ENCODE measurements around the gene RPS6KA5. TPM values are rescaled to one million over a fixed set of nuclear protein-coding genes. Genes with fewer than 3 reads are reported as not detected.

Gene RPS6KA5
- total and polyA plus RNA-seq, 2 donors (not counting 1 experiment from before 2014, with no cell fraction given) = 6.0 to 34.6 TPM

DNA sequence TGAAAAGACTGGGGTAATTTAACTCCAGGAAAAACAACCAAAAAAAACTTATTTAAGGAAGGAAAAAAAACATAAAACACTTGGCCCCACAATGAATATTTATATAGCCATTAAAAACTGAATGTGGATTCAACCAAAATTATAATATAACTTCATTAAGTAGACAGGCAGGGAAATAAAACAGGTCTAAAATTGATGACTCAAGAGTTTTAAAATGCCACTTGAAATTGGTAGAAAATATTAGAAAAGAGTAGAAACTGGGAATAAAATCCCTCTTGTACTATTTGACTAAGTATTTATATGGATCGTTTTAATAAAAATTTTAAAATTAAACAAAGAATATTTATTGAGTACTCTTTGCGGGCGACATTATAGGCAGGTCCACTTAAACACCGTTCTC, 28.8 kb downstream of the RPS6KA5 start:
- peaks cover 0 to 5% (median 0%) of the 10 kb centered on the region in 3 donors for H3K9me3 ChIP-seq (ENCODE audit: control extremely low read depth in 1 of 3, control insufficient read depth in 2 of 3, insufficient read depth in 1 of 3, low read length in 2 of 3)
- no CpG with 5 or more reads among the region's 4 CpGs for WGBS (ENCODE audit: insufficient coverage)
- ChIA-PET POLR2A (no interaction called here), CTCF (interaction anchor here (1.2 to 1.4 kb wide), 3 partner anchors 10 to 135 kb away, joined by 4 to 5 read pairs (median 4); no protein-coding TSS in a partner anchor)
- H3K27ac ChIP-seq (ENCODE audit: low read length in 2 of 2) = no peak overlapping the region
- no peaks in the 10 kb centered on the region for H3K9me3 Mint-ChIP-seq (ENCODE audit: insufficient read depth)
- H4K20me1 ChIP-seq (ENCODE audit: control insufficient read depth, insufficient read depth, low read length, poor library complexity, severe bottlenecking) = peaks cover 22% of the 10 kb centered on the region
- no peak overlapping the region for H3K9ac ChIP-seq (ENCODE audit: low read length)
- H3K4me1 Mint-ChIP-seq = peaks cover 52% of the 10 kb centered on the region
- peaks cover 2 to 5% of the 10 kb centered on the region in 2 experiments for H3K36me3 ChIP-seq (replicated peaks in 1 of 2; ENCODE audit: control extremely low read depth in 1 of 2, control insufficient read depth in 1 of 2, extremely low read depth in 1 of 2, insufficient read depth in 2 of 2, low read length in 1 of 2)
- H3K4me3 ChIP-seq (ENCODE audit: control extremely low read depth in 1 of 5, extremely low read depth in 1 of 5, insufficient read depth in 1 of 5, low read depth in 2 of 5, low read length in 4 of 5) = no peak overlapping the region
- peaks cover 91% of the 10 kb centered on the region for H3K79me2 ChIP-seq (ENCODE audit: control insufficient read depth, insufficient read depth, low read length)
- no peak overlapping the region for H3K27ac Mint-ChIP-seq
- H3K4me1 ChIP-seq (ENCODE audit: control insufficient read depth in 2 of 2, insufficient read depth in 2 of 2, low read length in 2 of 2) = peaks cover 24 to 34% of the 10 kb centered on the region in 2 donors
- no peak overlapping the region for H3K4me3 Mint-ChIP-seq
- ATAC-seq (ENCODE audit: low read depth) (no peak), DNase-seq (no peak)
- no peak overlapping the region for H3K4me2 ChIP-seq (replicated peaks; ENCODE audit: low read depth, low read length, poor library complexity, severe bottlenecking)
- TF ChIP-seq, protein P1, sequence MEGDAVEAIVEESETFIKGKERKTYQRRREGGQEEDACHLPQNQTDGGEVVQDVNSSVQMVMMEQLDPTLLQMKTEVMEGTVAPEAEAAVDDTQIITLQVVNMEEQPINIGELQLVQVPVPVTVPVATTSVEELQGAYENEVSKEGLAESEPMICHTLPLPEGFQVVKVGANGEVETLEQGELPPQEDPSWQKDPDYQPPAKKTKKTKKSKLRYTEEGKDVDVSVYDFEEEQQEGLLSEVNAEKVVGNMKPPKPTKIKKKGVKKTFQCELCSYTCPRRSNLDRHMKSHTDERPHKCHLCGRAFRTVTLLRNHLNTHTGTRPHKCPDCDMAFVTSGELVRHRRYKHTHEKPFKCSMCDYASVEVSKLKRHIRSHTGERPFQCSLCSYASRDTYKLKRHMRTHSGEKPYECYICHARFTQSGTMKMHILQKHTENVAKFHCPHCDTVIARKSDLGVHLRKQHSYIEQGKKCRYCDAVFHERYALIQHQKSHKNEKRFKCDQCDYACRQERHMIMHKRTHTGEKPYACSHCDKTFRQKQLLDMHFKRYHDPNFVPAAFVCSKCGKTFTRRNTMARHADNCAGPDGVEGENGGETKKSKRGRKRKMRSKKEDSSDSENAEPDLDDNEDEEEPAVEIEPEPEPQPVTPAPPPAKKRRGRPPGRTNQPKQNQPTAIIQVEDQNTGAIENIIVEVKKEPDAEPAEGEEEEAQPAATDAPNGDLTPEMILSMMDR (IDR thresholded peaks at IDR 0.05) = no peak
- TF ChIP-seq EZH2 (IDR thresholded peaks at IDR 0.05; ENCODE audit: borderline replicate concordance, insufficient read depth, low read depth, low read length, poor library complexity, severe bottlenecking) = no peak
- H3K27me3 ChIP-seq (replicated peaks in 1 of 4; ENCODE audit: control extremely low read depth in 1 of 4, control insufficient read depth in 3 of 4, insufficient read depth in 4 of 4, low read length in 3 of 4) = no peaks in the 10 kb centered on the region
- intact Hi-C loops (cut with micrococcal nuclease) = no loop called here
- H3K27me3 Mint-ChIP-seq = no peaks in the 10 kb centered on the region
- no peak overlapping the region for H2AFZ ChIP-seq (ENCODE audit: insufficient read depth, low read depth, low read length, poor library complexity, severe bottlenecking)

DNA sequence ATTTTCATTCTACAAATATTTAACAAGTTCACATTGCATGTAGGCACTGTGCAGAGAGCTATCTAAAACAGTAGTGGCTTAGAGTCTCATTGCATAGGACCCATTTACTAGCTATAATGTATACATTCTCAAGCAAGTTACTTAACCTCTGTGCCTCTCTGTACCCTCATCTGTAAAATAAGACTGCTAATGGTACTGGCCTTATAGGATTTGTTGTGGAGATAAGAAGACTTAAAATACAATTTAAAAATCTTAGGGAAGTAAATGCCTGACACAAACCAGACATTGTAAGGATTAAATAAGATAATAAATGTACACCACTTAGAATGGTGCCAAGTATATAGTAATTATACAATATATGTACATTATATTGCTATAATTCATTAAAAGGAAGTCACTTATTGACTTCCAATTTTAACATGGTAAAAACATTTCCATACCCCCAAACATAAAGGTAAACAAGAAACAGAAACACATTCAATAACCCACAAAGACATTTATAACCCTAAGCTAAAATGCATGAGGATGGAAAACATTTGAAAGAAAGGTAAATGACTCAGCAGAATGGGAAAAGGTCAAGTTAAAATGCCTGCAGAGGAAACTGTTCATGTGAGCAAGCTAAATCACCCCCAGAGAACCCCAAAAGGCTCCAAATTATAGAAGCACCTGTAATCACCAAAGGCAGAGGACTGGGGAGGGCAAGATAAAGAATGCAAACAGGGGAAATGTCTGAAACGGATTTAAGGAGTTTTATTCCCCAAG, 30.8 kb downstream of the RPS6KA5 start:
- Histone ChIP-seq H3K4me3 (ENCODE audit: control extremely low read depth in 1 of 5, extremely low read depth in 1 of 5, insufficient read depth in 1 of 5, low read depth in 2 of 5, low read length in 4 of 5) (no peak overlapping the region), H3K4me2 (replicated peaks; ENCODE audit: low read depth, low read length, poor library complexity, severe bottlenecking) (peak overlapping the region; percentile 21), H3K79me2 (ENCODE audit: control insufficient read depth, insufficient read depth, low read length) (peaks cover 91% of the 10 kb centered on the region), H3K36me3 (replicated peaks in 1 of 2; ENCODE audit: control extremely low read depth in 1 of 2, control insufficient read depth in 1 of 2, extremely low read depth in 1 of 2, insufficient read depth in 2 of 2, low read length in 1 of 2) (peaks cover 0 to 3% of the 10 kb centered on the region in 2 experiments), H3K9ac (ENCODE audit: low read length) (no peak overlapping the region), H3K9me3 (ENCODE audit: control extremely low read depth in 1 of 3, control insufficient read depth in 2 of 3, insufficient read depth in 1 of 3, low read length in 2 of 3) (peaks cover 0 to 4% (median 0%) of the 10 kb centered on the region in 3 donors), H2AFZ (ENCODE audit: insufficient read depth, low read depth, low read length, poor library complexity, severe bottlenecking) (no peak overlapping the region), H3K27me3 (replicated peaks in 1 of 4; ENCODE audit: control extremely low read depth in 1 of 4, control insufficient read depth in 3 of 4, insufficient read depth in 4 of 4, low read length in 3 of 4) (no peaks in the 10 kb centered on the region), H4K20me1 (ENCODE audit: control insufficient read depth, insufficient read depth, low read length, poor library complexity, severe bottlenecking) (peaks cover 15% of the 10 kb centered on the region), H3K4me1 (ENCODE audit: control insufficient read depth in 2 of 2, insufficient read depth in 2 of 2, low read length in 2 of 2) (peaks cover 14 to 21% of the 10 kb centered on the region in 2 donors), H3K27ac (ENCODE audit: low read length in 2 of 2) (no peak overlapping the region)
- DNase-seq (no peak), ATAC-seq (ENCODE audit: low read depth) (no peak)
- ChIA-PET CTCF (interaction anchor here (0.8 to 1.5 kb wide), 2 partner anchors 43 to 144 kb away, joined by 3 read pairs; no protein-coding TSS in a partner anchor), POLR2A (no interaction called here)
- WGBS (ENCODE audit: insufficient coverage) = no CpG with 5 or more reads among the region's 1 CpG
- Mint-ChIP-seq H3K27me3 (no peaks in the 10 kb centered on the region), H3K9me3 (ENCODE audit: insufficient read depth) (no peaks in the 10 kb centered on the region), H3K4me1 (peaks cover 48% of the 10 kb centered on the region), H3K4me3 (no peak overlapping the region), H3K27ac (peak overlapping the region; percentile 8)
- intact Hi-C loops (cut with micrococcal nuclease) = no loop called here
- TF ChIP-seq EZH2 (IDR thresholded peaks at IDR 0.05; ENCODE audit: borderline replicate concordance, insufficient read depth, low read depth, low read length, poor library complexity, severe bottlenecking) = no peak
- TF ChIP-seq, protein P1 (IDR thresholded peaks at IDR 0.05) = no peak
